GM19043 (cell line): ENCODE data around the gene RBPJ.
"Not testable (repeated sequence)": the region's sequence is repeated elsewhere in the genome, so short reads cannot be mapped to it uniquely, and the experiment has no call there.

Source experiments
- ATAC-seq: cut with Tn5 transposase; IDR thresholded peaks from one replicate; pipeline ENCODE4 v1.9.1; 2021; ENCODE audit warnings: low read depth; ENCODE audit not compliant: unreplicated experiment

The RBPJ gene

GRCh38 chr4:26369132-26369531 is 48.3 kb downstream of the RBPJ start:
- no peak for ATAC-seq

- no peak for ATAC-seq
Measured at GRCh38 chr4:26369581-26369980, 48.8 kb downstream of the RBPJ start.

- ATAC-seq = no peak
Measured at GRCh38 chr4:26372076-26372475, 51.3 kb downstream of the RBPJ start.

- ATAC-seq = peak; percentile 90
Measured at GRCh38 chr4:26372525-26373172, 51.8 kb downstream of the RBPJ start.

GRCh38 chr4:26375551-26375950 is 54.7 kb downstream of the RBPJ start:
- no peak for ATAC-seq

GRCh38 chr4:26377328-26378311 is 56.8 kb downstream of the RBPJ start:
- ATAC-seq = no peak

- ATAC-seq = no peak
Measured at GRCh38 chr4:26379837-26380236, 59.0 kb downstream of the RBPJ start.

- ATAC-seq = no peak
Measured at GRCh38 chr4:26380740-26381139, 59.9 kb downstream of the RBPJ start.

GRCh38 chr4:26384380-26385057 is 63.7 kb downstream of the RBPJ start:
- ATAC-seq = no peak

- ATAC-seq = no peak
Measured at GRCh38 chr4:26385690-26386089, 64.9 kb downstream of the RBPJ start.

GRCh38 chr4:26386386-26386785 is 65.6 kb downstream of the RBPJ start:
- ATAC-seq = no peak

- no peak for ATAC-seq
Measured at GRCh38 chr4:26388671-26389070, 67.9 kb downstream of the RBPJ start.

- ATAC-seq = no peak
Measured at GRCh38 chr4:26397086-26397485, 76.3 kb downstream of the RBPJ start.

GRCh38 chr4:26400132-26400531 is 79.3 kb downstream of the RBPJ start:
- ATAC-seq = no peak

GRCh38 chr4:26402017-26402416 is 81.2 kb downstream of the RBPJ start:
- ATAC-seq = not testable (repeated sequence)

GRCh38 chr4:26402458-26402857 is 81.6 kb downstream of the RBPJ start:
- no peak for ATAC-seq

GRCh38 chr4:26404743-26405206 is 84.0 kb downstream of the RBPJ start:
- ATAC-seq = no peak

- no peak for ATAC-seq
Measured at GRCh38 chr4:26406346-26406975, 85.6 kb downstream of the RBPJ start.

- ATAC-seq = no peak
Measured at GRCh38 chr4:26407476-26407875, 86.7 kb downstream of the RBPJ start.

- no peak for ATAC-seq
Measured at GRCh38 chr4:26410385-26411293, 89.8 kb downstream of the RBPJ start.
